Measurements from ENCODE around the gene HECTD1.
"Not testable (repeated sequence)": the region's sequence is repeated elsewhere in the genome, so short reads cannot be mapped to it uniquely, and the experiment has no call there.

Gene HECTD1

DNA sequence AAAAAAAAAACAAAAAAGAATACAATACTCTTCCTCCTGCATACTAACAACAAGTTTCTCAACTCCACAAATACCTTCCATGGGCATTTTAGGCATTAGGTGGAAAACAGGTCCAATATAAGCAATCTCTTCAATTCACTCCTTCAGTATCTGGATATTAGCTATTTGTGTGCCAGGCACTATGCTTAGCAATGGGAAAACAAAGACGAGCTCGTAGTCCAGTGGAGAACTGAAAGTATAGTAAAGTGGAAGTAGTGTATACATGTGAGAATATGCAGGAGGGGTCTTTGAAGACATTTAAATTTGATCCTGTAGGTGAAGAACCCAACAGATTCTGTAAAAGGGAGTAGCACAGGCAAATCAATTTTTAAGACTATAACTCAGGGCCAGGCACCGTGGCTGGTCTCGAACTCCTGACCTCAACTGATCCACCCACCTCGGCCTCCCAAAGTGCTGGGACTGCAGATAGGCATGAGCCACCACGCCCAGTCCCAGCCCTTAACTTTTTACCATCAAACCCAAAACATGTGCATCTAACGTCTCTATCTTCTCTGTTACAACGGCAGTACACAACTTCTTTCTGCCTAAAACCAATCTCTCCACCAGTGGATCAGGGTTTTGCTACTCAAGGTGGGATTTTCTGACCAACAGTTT, 10.6 kb downstream of the HECTD1 start:
- H3K4me3 ChIP-seq, result no peak overlapping the region
- no peak for TF ChIP-seq Cebpa-rat (IDR thresholded peaks at IDR 0.05)

DNA sequence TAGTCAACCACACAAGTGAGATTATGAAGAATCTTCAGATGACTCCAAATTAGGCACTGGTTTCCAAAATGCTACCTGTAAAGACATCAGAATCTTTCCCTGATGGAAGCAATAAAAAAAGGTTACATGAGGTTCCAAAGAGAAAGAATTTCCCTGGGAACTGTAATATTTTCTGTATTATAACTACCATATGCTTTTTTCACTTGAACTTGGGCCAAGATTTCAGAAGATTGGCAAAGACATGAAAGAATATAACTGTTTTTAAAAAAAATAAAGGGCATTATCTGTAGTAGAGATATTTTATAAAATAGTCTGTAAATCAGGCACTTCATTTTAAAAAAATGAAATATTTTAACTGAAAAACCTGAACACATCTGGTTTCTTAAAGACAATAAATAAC, 12.9 kb downstream of the HECTD1 start:
- no peak overlapping the region for H3K4me3 ChIP-seq
- no peak for TF ChIP-seq Cebpa-rat (IDR thresholded peaks at IDR 0.05)
- H4K20me1 ChIP-seq, result peaks cover 100% of the 10 kb centered on the region
- H3K9ac ChIP-seq, result no peak overlapping the region
- H3K27me3 ChIP-seq, result no peaks in the 10 kb centered on the region
- peak overlapping the region; percentile 66 for H3K4me2 ChIP-seq
- H3K27ac ChIP-seq, result no peak overlapping the region
- H3K36me3 ChIP-seq, result peaks cover 85% of the 10 kb centered on the region
- no peaks in the 10 kb centered on the region for H3K9me3 ChIP-seq
- peaks cover 19% of the 10 kb centered on the region for H3K4me1 ChIP-seq

More for the DNA sequence above, 10.6 kb downstream of the HECTD1 start:
- Histone ChIP-seq H3K9me3 (no peaks in the 10 kb centered on the region), H4K20me1 (peaks cover 100% of the 10 kb centered on the region), H3K4me2 (no peak overlapping the region), H3K27me3 (no peaks in the 10 kb centered on the region), H3K4me1 (peaks cover 40% of the 10 kb centered on the region), H3K9ac (no peak overlapping the region), H3K36me3 (peaks cover 85% of the 10 kb centered on the region), H3K27ac (no peak overlapping the region)

DNA sequence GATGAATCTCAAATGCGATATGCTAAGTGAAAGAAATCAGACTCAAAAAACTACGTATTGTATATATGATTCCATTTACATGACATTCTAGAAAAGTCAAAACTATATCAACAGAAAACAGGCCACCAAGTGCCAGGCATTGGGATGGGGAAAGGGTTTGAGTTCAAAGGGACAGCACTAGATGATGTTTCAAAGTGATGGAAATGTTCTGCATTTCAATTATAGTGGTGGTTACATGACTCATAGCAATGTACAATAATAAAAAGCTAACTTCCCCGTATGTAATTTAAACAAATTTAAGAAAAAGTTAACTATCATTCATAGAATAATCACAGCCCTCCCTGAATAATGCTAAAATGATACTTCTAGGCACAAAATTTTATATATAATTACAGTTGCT, 13.5 kb downstream of the HECTD1 start:
- H3K36me3 ChIP-seq, result peaks cover 90% of the 10 kb centered on the region
- H3K27ac ChIP-seq, result no peak overlapping the region
- H3K27me3 ChIP-seq, result no peaks in the 10 kb centered on the region
- peaks cover 100% of the 10 kb centered on the region for H4K20me1 ChIP-seq
- H3K9ac ChIP-seq, result no peak overlapping the region
- H3K4me1 ChIP-seq, result peaks cover 19% of the 10 kb centered on the region
- H3K4me2 ChIP-seq, result no peak overlapping the region
- H3K4me3 ChIP-seq, result no peak overlapping the region
- TF ChIP-seq Cebpa-rat (IDR thresholded peaks at IDR 0.05), result no peak
- no peaks in the 10 kb centered on the region for H3K9me3 ChIP-seq

DNA sequence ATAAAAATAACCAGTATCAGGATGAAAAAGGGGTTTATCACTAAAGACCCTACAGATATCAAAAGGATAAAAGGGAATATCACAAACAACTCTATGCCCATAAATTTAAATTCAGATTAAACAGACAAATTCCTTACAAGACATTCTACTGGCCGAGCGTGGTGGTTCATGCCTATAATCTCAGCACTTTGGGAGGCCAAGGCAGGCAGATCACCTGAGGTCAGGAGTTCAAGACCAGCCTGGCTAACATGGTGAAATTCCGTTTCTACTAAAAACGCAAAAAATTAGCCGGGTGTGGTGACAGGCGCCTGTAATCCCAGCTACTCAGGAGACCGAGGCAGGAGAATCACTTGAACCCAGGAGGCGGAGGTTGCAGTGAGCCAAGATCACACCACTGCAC, 15.0 kb downstream of the HECTD1 start:
- H3K27ac ChIP-seq, H3K4me3 ChIP-seq, H3K9me3 ChIP-seq, H3K4me2 ChIP-seq, H3K27me3 ChIP-seq, H3K9ac ChIP-seq: not testable (repeated sequence)
- Histone ChIP-seq H3K4me1 (peaks cover 19% of the 10 kb centered on the region), H4K20me1 (peaks cover 100% of the 10 kb centered on the region), H3K36me3 (peaks cover 93% of the 10 kb centered on the region)

DNA sequence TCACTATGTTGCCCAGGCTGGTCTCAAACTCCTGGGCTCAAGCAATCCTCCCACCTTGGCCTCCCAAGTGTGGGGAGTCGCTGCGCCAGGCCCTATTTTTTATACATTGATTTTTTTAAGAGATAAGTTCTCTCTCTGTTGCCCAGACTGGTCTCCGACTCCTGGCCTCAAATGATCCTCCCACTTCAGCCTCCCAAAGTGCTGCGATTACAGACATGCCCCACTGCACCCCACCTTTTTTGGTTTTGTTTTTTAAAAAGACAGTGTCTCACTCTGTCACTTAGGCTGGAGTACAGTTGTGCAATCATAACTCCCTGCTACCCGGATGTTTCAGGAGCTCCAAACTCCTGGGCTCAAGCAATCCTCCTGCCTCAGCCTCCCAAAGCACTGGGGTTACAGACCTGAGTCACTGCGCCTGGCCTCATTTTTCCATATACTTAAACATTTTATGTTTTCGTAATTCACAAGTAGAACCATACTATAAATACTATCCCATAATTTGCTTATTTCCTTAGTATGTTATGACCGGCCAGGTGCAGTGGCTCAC, 16.8 kb downstream of the HECTD1 start:
- no peak overlapping the region for H3K4me2 ChIP-seq
- H3K27me3 ChIP-seq, result no peaks in the 10 kb centered on the region
- peaks cover 90% of the 10 kb centered on the region for H3K36me3 ChIP-seq
- no peaks in the 10 kb centered on the region for H3K9me3 ChIP-seq
- TF ChIP-seq Cebpa-rat (IDR thresholded peaks at IDR 0.05), result no peak
- peaks cover 100% of the 10 kb centered on the region for H4K20me1 ChIP-seq
- H3K4me3 ChIP-seq, result no peak overlapping the region
- no peak overlapping the region for H3K27ac ChIP-seq
- H3K4me1 ChIP-seq, result peaks cover 13% of the 10 kb centered on the region
- no peak overlapping the region for H3K9ac ChIP-seq

DNA sequence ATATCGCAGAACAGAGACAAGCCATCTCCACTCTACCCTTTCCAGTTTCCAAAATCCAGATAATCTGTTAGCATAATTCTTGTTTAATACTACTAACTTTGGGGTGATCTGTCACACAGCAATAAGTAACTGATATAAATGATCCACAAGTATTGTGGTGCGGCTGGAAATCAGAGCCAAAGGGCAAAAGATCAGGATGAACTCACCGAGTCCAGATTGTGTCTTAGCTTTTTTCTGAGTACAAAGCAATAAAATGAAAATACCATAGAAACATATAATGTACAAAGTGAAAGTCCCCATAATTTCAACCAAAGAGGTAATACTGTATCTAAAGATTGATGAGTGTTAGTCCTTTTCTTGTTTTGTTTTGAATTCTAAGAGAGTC, 17.4 kb downstream of the HECTD1 start:
- no peak overlapping the region for H3K4me2 ChIP-seq
- no peak overlapping the region for H3K4me3 ChIP-seq
- no peaks in the 10 kb centered on the region for H3K9me3 ChIP-seq
- no peak for TF ChIP-seq Cebpa-rat (IDR thresholded peaks at IDR 0.05)
- no peaks in the 10 kb centered on the region for H3K27me3 ChIP-seq
- H3K9ac ChIP-seq, result no peak overlapping the region
- peaks cover 92% of the 10 kb centered on the region for H3K36me3 ChIP-seq
- H3K27ac ChIP-seq, result no peak overlapping the region
- peaks cover 100% of the 10 kb centered on the region for H4K20me1 ChIP-seq
- peaks cover 7% of the 10 kb centered on the region for H3K4me1 ChIP-seq

DNA sequence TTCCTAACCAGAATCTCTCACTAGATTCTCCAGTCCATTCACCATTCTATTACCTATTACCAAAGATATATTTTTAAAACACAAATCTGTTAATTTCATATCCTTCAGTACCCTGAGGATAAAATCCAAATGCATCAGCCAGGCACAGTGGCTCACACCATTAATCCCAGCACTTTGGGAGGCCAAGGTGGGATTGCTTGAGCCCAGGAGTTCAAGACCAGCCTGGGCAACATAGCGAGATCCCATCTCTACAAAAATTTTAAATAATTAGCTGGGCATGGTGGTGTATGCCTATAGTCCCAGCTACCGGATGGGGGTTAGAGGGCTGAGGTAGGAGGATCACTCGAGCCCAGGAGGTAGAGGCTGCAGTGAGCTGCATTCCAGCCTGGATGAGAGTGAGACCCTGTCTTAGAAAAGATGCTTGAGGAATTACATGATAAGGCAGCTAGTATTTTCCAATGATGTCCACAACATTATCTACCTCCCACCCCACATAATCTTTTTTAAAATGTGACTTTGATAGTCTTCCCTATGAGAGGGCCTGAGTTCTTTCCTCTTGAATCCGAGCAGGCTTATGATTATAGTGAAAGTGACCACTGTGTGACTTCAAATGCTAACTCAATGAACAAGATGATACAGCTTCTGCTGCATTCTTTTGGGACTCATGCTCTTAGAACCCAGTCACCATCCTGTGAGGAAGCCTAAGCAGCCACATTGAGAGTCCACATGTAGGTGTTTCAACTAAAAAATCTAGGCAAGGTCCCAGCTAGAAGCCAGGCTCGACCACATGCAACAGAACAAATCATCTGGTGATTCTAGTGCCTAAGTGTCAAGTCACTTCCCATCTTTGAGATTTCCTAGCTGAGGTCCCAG, 18.0 kb downstream of the HECTD1 start:
- peaks cover under 1% of the 10 kb centered on the region for H3K4me1 ChIP-seq
- H3K4me2 ChIP-seq, result no peak overlapping the region
- no peak overlapping the region for H3K9ac ChIP-seq
- peaks cover 91% of the 10 kb centered on the region for H3K36me3 ChIP-seq
- TF ChIP-seq Cebpa-rat (IDR thresholded peaks at IDR 0.05), result no peak
- no peak overlapping the region for H3K4me3 ChIP-seq
- H4K20me1 ChIP-seq, result peaks cover 100% of the 10 kb centered on the region
- H3K9me3 ChIP-seq, result no peaks in the 10 kb centered on the region
- no peaks in the 10 kb centered on the region for H3K27me3 ChIP-seq
- no peak overlapping the region for H3K27ac ChIP-seq

DNA sequence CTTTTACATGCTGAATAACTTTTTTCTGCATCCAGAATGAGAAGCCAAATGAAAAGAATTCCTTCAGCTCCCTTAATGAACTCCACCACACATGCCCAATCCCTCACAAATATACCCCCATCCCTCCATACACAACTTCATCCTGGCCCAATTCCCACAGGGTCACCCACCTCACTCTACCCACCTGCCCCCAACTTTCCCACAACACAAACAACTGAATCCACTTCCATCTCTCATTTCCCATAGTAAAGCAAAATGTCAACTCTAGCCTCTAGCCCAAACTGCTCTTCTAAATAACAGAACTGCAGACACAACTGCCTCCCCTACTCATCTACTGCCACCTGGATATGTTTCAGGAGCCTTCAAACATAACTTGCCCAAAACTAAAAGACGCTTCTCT, 18.8 kb downstream of the HECTD1 start:
- no peak overlapping the region for H3K4me2 ChIP-seq
- H3K27me3 ChIP-seq, result no peaks in the 10 kb centered on the region
- no peaks in the 10 kb centered on the region for H3K4me1 ChIP-seq
- peaks cover 90% of the 10 kb centered on the region for H3K36me3 ChIP-seq
- no peak overlapping the region for H3K4me3 ChIP-seq
- no peak for TF ChIP-seq Cebpa-rat (IDR thresholded peaks at IDR 0.05)
- no peak overlapping the region for H3K9ac ChIP-seq
- H4K20me1 ChIP-seq, result peaks cover 100% of the 10 kb centered on the region
- no peaks in the 10 kb centered on the region for H3K9me3 ChIP-seq
- no peak overlapping the region for H3K27ac ChIP-seq

DNA sequence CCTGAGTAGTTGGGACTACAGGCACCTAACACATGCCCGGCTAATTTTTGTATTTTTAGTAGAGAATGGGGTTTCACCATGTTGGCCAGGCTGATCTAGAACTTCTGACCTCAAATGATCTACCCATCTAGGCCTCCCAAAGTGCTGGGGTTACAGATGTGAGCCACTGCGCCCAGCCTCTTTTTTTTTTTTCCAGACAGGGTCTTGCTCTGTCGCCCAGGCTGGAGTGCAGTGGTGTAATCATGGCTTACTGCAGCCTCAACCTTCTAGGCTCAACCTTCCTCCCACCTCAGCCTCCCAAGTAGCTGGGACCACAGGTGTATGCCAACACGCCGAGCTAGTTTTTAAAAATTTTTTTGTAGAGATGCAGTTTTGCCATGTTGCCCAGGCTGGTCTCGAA, 25.6 kb downstream of the HECTD1 start:
- not testable (repeated sequence) for H3K9me3 ChIP-seq
- H3K36me3 ChIP-seq, result peaks cover 76% of the 10 kb centered on the region

DNA sequence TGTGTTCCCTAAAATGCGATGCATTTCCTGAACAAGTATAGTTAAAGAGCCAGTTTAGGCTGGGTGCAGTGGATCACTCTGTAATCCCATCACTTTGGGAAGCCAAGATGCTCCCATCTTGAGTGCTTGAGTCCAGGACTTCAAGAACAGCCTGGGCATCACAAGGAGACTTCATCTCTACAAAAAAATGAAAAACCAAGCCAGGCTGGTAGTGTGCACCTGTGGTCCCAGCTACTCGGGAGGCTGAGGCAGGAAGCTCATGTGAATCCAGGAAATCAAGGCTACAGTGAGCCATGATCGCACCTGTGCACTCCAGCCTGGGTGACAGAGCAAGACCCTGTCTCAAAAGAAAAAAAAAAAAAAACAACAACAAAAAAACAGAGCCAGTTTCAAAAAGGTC, 26.3 kb downstream of the HECTD1 start:
- no peaks in the 10 kb centered on the region for H3K9me3 ChIP-seq
- peaks cover 78% of the 10 kb centered on the region for H3K36me3 ChIP-seq
- H3K27ac ChIP-seq, result no peak overlapping the region
- no peak overlapping the region for H3K9ac ChIP-seq
- peaks cover 97% of the 10 kb centered on the region for H4K20me1 ChIP-seq
- no peak for TF ChIP-seq Cebpa-rat (IDR thresholded peaks at IDR 0.05)
- H3K4me3 ChIP-seq, result no peak overlapping the region
- H3K4me1 ChIP-seq, result 0 out of 2 replicates have a peak, but pooled peaks cover 6% of the 10 kb centered on the region
- no peaks in the 10 kb centered on the region for H3K27me3 ChIP-seq
- no peak overlapping the region for H3K4me2 ChIP-seq

More for the DNA sequence above, 25.6 kb downstream of the HECTD1 start:
- not testable (repeated sequence) for H3K27me3 ChIP-seq, H3K4me1 ChIP-seq, H3K9ac ChIP-seq, H3K27ac ChIP-seq, H3K4me3 ChIP-seq, H3K4me2 ChIP-seq
- peaks cover 99% of the 10 kb centered on the region for H4K20me1 ChIP-seq
